Erythroblast (primary cell): ENCODE results near the gene RAC2.

Experiments used
- DNase-seq, 2 experiments: peaks; one replicate each; lab custom pipeline; 2025; lab: John Stamatoyannopoulos, UW
- GATA1 ChIP-seq: IDR thresholded peaks from 2 replicates; pipeline ENCODE4 v1.6.1; 2011; ENCODE audit warnings: low read depth, mild to moderate bottlenecking, control low read depth, low read length, moderate library complexity
- POLR2A ChIP-seq: IDR thresholded peaks from 2 replicates; pipeline ENCODE4 v1.6.1; 2011; ENCODE audit warnings: mild to moderate bottlenecking, low read length

RAC2 gene

GRCh38 chr22:37269936-37270678, 26.0 kb upstream of the RAC2 start:
- no peak for TF ChIP-seq POLR2A
- TF ChIP-seq GATA1, result no peak
- DNase-seq, result no peak

- TF ChIP-seq POLR2A, result no peak
- TF ChIP-seq GATA1, result no peak
- DNase-seq, result no peak
These were observed 23.8 kb upstream of the RAC2 start for GRCh38 chr22:37267661-37268413.

- no peak for TF ChIP-seq POLR2A
- TF ChIP-seq GATA1, result no peak
- peak; percentile 30 to 50 for DNase-seq
These were observed 23.1 kb upstream of the RAC2 start for GRCh38 chr22:37267135-37267587.

GRCh38 chr22:37266581-37267134, 22.6 kb upstream of the RAC2 start:
- no peak for TF ChIP-seq POLR2A
- TF ChIP-seq GATA1, result no peak
- DNase-seq, result no peak

- DNase-seq, result peak; percentile 14 to 20
- no peak for TF ChIP-seq POLR2A
These were observed 20.2 kb upstream of the RAC2 start for GRCh38 chr22:37263966-37264887.

- DNase-seq, result no peak
- no peak for TF ChIP-seq POLR2A
- no peak for TF ChIP-seq GATA1
These were observed 18.3 kb upstream of the RAC2 start for GRCh38 chr22:37262346-37262745.

- DNase-seq, result peak; percentile 61 to 73
- TF ChIP-seq GATA1 (no peak), POLR2A (no peak)
These were observed 16.9 kb upstream of the RAC2 start for GRCh38 chr22:37260901-37261336.

GRCh38 chr22:37260155-37260795, 16.2 kb upstream of the RAC2 start:
- DNase-seq, result no peak
- TF ChIP-seq POLR2A (no peak), GATA1 (no peak)

GRCh38 chr22:37259540-37260029, 15.5 kb upstream of the RAC2 start:
- peak; percentile 23 to 49 for DNase-seq
- no peak for TF ChIP-seq POLR2A
- no peak for TF ChIP-seq GATA1

GRCh38 chr22:37258753-37259401, 14.8 kb upstream of the RAC2 start:
- no peak for DNase-seq
- no peak for TF ChIP-seq POLR2A
- TF ChIP-seq GATA1, result no peak

- DNase-seq, result no peak
- TF ChIP-seq GATA1, result no peak
- no peak for TF ChIP-seq POLR2A
These were observed 14.1 kb upstream of the RAC2 start for GRCh38 chr22:37258005-37258752.
